A549 (cell line): ENCODE measurements around the gene PTGFRN.

Experiments
- CBX8 ChIP-seq: fragments of 200-600 bp; sonication (generic); IDR thresholded peaks from 2 replicates; pipeline ENCODE4 v1.6.1; 2016
- EP300 ChIP-seq, 2 experiments: fragments of >200 bp; sonication (Bioruptor Twin); formaldehyde crosslinking; IDR thresholded peaks; 2 replicates in 1 of 2; 3 replicates in 1 of 2; pipeline ENCODE4 v1.6.1; 2016 to 2017
- ESRRA ChIP-seq: fragments of 150-350 bp; IDR thresholded peaks from 2 replicates; pipeline ENCODE4 v1.6.1; 2014; ENCODE audit warnings: mild to moderate bottlenecking, low read length, borderline replicate concordance
- GATA3 ChIP-seq: IDR thresholded peaks from 2 replicates; pipeline ENCODE4 v1.6.1; 2012; ENCODE audit warnings: borderline replicate concordance
- HDAC2 ChIP-seq: fragments of 200-600 bp; sonication (generic); IDR thresholded peaks from 2 replicates; pipeline ENCODE4 v1.6.1; 2016
- HOXA7 ChIP-seq: fragments of 250-450 bp; sonication (Bioruptor Pico); IDR thresholded peaks from 2 replicates; pipeline ENCODE4 v1.5.0; 2020; ENCODE audit warnings: mild to moderate bottlenecking, moderate library complexity
- MYC ChIP-seq: IDR thresholded peaks from 2 replicates; pipeline ENCODE4 v1.6.1; 2012; ENCODE audit warnings: mild to moderate bottlenecking, inconsistent platforms, low read length, improper control_type of control experiment, borderline replicate concordance
- PHF8 ChIP-seq: fragments of 200-600 bp; sonication (generic); IDR thresholded peaks from 2 replicates; pipeline ENCODE4 v1.6.1; 2016; ENCODE audit warnings: low read depth, mild to moderate bottlenecking, antibody characterized with exemption, moderate library complexity, borderline replicate concordance
- POLR2A ChIP-seq: IDR thresholded peaks from 2 replicates; pipeline ENCODE4 v1.6.1; 2012; ENCODE audit warnings: mild to moderate bottlenecking, low read length
- RAD21 ChIP-seq, 2 experiments: fragments of >200 bp in 1 of 2; sonication (Bioruptor Twin) in 1 of 2; formaldehyde crosslinking in 1 of 2; IDR thresholded peaks in 1 of 2; conservative IDR thresholded peaks in 1 of 2; 2 replicates in 1 of 2; 3 replicates in 1 of 2; pipeline ENCODE4 v1.6.1; 2012 to 2018; ENCODE audit warnings: inconsistent platforms in 1 of 2
- RFX5 ChIP-seq: fragments of 450-650 bp; IDR thresholded peaks from 2 replicates; pipeline ENCODE4 v1.7.1; 2014; ENCODE audit warnings: antibody characterized with exemption, mild to moderate bottlenecking, moderate library complexity
- ZC3H11A ChIP-seq: fragments of 450-650 bp; IDR thresholded peaks from 2 replicates; pipeline ENCODE4 v1.6.1; 2014; ENCODE audit warnings: antibody characterized with exemption, mild to moderate bottlenecking
- TF ChIP-seq, protein P1 (sequence below): fragments of >200 bp; sonication (Bioruptor Twin); formaldehyde crosslinking; IDR thresholded peaks from 3 replicates; pipeline ENCODE4 v1.5.1; 2016
- TF ChIP-seq, protein P2 (sequence below): IDR thresholded peaks from 2 replicates; pipeline ENCODE4 v1.6.1; 2012

DNA sequence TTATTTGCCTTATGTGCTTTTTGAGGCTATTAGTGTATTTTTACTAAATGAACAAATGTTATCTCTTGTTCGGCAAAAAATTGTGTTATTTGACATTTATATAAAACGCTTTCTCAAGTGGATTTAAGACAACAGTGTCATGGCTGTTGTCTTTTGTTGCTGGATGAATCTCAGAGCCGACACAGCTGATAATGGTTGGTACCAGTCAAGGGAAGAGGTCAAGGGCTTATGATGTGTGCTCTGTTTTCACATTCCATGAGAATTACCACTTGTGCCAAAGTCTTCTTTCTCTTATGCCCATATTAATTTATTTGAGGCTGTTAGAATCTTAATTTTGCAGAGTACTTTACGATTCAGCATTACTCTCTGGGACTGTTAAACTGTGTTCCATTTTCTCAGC lies 74.0 kb downstream of the PTGFRN start:
- TF ChIP-seq, protein P1, sequence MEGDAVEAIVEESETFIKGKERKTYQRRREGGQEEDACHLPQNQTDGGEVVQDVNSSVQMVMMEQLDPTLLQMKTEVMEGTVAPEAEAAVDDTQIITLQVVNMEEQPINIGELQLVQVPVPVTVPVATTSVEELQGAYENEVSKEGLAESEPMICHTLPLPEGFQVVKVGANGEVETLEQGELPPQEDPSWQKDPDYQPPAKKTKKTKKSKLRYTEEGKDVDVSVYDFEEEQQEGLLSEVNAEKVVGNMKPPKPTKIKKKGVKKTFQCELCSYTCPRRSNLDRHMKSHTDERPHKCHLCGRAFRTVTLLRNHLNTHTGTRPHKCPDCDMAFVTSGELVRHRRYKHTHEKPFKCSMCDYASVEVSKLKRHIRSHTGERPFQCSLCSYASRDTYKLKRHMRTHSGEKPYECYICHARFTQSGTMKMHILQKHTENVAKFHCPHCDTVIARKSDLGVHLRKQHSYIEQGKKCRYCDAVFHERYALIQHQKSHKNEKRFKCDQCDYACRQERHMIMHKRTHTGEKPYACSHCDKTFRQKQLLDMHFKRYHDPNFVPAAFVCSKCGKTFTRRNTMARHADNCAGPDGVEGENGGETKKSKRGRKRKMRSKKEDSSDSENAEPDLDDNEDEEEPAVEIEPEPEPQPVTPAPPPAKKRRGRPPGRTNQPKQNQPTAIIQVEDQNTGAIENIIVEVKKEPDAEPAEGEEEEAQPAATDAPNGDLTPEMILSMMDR: no peak
- TF ChIP-seq EP300 (IDR thresholded peaks at IDR 0.05) (no peak), RAD21 (conservative IDR thresholded peaks at IDR 0.05 in 1 of 2, IDR thresholded peaks at IDR 0.05 in 1 of 2) (no peak), CBX8 (no peak), MYC (no peak), POLR2A (no peak), GATA3 (no peak), HOXA7 (no peak), HDAC2 (no peak), ZC3H11A (no peak), PHF8 (no peak), RFX5 (no peak), ESRRA (no peak)
- TF ChIP-seq, protein P2, sequence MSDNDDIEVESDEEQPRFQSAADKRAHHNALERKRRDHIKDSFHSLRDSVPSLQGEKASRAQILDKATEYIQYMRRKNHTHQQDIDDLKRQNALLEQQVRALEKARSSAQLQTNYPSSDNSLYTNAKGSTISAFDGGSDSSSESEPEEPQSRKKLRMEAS: no peak
